HG03196 (cell line): ENCODE results near the gene APOLD1.
"Not testable (repeated sequence)": the region's sequence is repeated elsewhere in the genome, so short reads cannot be mapped to it uniquely, and the experiment has no call there.

Source experiments
- ATAC-seq: cut with Tn5 transposase; IDR thresholded peaks from one replicate; pipeline ENCODE4 v1.9.1; 2021; ENCODE audit not compliant: unreplicated experiment

The APOLD1 gene, protein sequence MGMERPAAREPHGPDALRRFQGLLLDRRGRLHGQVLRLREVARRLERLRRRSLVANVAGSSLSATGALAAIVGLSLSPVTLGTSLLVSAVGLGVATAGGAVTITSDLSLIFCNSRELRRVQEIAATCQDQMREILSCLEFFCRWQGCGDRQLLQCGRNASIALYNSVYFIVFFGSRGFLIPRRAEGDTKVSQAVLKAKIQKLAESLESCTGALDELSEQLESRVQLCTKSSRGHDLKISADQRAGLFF

DNA sequence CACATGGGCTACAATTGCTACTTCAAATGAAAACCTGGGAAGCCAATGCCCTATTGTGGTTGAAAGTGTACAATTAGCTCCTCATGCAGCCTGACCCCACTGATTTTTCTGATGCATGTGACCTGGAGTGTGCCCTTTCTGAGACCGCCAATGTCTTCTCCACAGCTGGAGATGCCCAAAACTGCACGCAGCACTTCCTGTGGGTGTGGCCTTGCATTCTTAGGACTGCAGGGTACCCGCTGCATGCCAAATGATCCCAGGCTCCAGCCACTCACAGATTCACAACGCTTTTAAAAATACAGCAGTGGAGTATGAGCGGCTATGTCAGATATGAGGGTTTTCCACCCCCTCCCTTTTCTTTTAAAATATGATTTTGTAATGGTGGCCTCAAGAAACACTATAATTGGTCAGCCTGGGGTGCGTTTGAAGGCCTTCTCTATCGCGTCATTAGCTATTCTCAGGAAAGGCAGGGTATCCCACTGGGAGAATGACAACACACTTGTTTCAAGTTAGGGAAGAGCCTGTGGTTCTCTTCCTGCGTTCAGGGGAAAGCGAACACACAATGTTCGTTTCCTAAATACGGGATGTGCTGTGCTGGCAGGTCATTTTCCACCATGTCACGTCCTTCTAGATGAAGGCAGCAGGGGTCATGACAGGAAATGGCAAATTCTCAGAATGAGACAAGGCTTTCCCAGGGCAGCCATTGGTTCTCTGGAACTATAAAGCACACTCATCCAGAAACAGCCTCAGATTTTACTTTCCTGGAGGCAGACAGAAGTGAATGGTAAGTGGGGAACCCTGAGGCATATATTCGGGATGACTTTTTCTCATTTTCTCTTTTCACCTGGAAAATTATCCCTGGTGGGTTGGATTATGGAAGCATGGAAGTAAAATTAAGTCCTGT lies at the start of gene APOLD1:
Gene APOLD1, plus strand, starts transcription at position 749 of the 904 bp plus-strand sequence. Its CDS starts 33 bp downstream, at position 782.
- ATAC-seq, result no peak

DNA sequence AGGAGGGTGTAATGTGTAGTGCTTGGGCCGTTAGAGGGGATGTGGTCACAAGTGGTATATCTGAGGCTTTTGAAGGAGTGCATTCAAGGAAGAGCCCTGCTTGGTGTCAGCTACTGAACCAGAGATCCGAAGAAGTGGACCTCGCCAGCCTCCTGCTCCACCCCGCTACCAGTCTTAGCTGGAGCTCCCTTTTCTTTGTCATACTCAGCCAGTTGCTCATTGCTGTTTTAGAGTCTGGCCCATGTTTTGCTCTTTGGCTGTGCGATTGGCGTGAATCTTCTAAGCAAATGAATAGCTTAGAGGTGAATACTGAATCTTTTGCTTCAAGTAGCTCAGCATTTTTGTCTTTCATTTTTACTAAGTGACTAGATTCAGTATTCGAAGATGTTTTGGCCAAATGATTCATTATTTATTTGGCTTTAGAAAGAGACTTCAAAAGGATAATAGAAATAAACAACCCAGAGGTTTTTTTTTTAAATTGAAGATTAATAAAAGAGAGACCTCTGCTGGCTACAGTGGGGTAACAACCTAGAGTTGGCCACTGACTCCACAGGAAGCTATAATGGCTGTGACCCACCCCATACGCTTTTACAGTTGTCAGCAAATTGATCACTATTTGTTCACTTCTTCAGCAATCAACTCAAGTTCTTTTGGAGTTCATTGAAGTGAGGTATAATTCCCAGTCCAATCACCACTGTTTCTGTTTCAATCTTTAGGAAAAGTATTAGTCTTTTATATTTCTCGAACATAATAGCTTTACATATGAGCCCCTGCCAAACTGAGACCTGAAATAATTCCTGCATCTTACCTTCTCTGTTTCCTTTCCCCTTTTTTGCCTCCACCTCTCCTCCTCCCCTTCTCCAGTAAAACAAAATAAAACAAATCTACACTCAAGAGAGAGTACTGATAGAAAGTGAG lies 48.4 kb upstream of the APOLD1 start:
- ATAC-seq, result peak; percentile 58

DNA sequence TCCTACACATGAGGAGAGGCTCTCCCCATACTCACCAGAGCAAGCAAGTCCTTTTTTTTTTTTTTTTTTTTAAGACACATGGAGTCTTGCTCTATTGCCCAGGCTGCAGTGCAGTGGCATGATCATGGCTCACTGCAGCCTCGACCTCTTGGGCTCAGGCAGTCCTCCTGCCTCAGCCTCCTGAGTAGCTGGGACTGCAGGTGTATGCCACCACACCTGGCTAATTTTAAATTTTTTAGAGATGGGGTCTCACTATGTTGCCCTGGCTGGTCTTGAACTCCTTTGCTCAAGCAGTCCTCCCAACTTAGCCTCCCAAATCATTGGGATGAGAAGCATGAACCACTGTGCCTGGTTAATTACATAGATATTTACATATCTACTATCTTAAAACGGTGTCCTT lies 47.3 kb upstream of the APOLD1 start:
- ATAC-seq, result not testable (repeated sequence)

DNA sequence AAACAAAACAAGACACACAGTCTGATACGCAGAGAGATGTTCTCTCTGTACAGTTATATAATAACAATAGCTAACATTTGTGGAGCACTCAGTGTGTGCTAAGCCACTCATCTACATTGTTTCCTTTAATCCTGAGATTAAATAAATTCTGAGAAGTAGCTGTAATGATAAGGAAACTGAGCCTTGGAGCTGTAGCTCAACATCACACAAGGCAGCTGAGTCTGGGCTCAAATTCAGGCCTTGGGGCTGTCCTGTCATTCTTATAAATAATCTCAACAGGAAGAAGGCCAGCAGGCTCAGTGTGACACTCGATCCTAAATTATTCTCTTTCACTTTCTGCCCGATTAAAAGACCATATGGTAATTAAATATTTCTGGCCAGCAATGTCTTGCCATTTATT lies 43.8 kb upstream of the APOLD1 start:
- no peak for ATAC-seq

DNA sequence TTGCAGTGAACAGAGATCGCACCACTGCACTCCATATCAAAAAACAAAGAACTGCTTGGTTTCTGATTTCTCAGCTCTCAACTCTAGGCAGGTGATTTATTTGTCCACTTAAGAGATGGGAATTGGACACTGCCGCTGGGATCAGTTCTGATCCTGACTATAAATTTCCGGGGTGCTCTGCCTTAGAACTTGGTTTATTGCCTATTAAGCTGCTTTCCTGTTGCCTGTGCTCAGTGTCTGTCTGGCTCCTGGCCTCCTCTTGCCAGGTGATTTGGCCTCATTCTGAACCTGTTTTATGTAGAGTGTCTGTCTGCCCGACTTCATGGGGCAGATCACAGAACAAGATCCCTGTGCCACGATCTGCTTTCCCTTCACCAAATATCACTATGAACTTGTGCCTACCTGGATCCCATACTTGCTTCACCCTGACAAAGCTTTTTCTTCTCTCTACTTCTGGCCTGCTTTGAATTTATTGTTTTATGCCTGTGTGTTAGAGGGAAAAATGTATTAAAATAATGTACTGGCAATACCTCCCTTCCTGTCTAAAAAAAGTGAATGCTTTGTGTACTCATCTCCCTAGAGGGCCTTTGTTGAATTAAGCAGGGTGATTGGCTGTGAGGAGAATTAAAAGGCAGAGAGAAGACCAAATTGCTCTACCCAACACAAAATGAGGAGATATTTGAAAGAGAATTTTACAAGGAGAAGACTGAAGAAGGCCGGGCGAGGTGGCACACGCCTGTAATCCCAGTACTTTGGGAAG lies 40.7 kb upstream of the APOLD1 start:
- ATAC-seq, result no peak

DNA sequence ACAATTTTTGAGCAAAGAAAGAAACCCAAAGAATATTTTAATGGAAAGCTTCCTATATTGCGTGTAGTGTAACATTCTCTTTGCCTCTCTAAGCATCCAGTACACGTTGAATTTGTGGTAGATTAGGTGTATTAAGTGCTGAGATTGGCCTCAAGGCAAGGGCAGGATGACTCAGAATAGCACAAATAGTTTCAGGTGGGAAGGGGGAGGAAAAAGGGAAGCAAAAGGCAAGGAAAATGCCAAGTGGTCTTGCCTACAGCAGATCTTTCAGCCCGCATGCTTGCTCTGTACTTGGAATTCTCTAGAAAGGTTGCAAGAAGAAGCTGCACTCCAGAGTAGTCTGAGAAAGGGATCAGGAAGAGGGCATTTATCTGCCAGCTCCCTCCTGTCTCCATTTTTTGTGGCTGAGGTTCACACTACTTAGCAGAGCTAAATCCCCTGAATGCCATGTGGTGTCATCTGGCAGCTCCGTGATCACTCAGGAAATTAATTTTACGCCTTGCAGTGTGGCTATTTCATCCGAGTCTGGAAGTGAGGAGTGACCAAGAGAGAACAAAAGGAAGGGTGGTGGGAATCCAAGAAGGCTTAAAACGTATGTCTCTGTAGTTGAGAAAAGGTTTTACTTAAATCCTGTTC lies 39.8 kb upstream of the APOLD1 start:
- no peak for ATAC-seq

DNA sequence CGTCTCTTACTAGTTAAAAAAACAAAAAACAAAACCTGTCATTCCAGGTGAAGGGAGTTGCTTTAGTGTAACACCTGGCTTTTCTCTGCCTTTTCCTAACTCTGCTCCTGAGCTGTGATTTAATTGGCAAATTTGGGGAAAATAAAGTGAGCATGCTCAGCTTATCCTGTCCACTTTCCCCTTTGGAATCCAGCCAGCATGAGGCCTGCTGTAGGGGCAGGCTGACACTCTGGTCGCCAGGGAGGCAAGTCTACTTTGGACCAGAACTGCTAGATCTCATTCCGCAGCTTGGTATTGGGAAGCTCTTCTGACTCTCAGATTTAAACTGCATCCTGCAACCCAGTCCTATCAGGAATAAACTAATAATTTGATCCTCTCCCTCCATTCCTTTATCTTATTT lies 38.2 kb upstream of the APOLD1 start:
- ATAC-seq, result no peak

DNA sequence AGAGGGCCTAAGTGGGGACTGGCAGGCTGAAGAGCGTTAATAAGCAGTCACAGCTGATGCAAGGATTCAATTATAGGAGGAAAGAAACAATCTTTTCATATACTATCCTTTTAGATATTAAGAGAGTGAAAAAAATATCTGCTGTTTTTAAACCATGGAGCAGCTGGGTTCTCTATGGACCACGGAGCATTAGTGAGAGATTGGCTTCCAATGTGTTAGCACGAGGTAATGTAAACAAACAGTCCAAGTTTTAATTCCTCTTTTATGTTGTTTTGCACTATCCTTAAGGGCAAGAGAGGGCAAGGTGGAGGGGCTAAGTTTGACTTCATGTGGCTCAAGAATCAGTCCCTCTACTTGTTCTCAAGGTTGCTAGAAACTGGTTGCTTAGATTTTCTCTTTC lies 37.4 kb upstream of the APOLD1 start:
- ATAC-seq, result no peak

DNA sequence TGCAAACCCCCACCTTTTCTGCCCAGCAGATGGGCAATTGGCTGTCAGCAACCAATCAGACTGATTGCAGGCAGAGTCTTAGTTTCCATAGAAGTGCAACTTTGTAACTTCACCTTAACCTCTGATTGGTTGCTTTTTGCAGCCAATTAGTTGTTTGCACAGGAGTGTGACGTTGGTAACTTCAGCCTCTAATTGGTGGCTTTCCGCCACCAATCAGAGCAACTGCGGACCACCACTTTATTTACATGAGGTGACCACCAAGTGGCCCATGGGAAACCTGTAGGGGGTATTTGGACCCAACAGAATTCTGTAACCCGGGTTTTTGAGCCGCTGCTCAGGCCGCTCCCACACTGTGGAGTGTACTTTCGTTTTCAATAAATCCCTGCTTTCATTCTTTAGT lies 36.0 kb upstream of the APOLD1 start:
- ATAC-seq, result no peak

DNA sequence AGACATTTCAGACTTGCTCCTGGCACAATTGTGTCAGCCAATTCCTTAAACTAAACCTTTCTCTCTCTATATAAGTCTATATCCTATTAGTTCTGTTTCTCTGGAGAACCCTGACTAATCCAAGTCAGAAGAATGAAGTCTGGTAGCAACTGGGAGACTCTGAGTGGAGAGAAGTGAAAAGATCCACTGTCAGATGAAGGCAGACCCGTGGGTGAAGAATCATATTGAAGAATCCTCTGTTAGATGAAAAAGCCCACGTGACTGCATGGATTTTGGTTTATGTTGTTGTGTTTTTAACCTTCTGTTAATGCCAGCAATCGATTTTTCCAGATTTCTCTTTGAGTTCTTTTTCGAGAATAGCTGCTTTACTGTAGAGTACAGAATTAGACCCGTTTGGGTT lies 29.5 kb upstream of the APOLD1 start:
- ATAC-seq, result no peak

DNA sequence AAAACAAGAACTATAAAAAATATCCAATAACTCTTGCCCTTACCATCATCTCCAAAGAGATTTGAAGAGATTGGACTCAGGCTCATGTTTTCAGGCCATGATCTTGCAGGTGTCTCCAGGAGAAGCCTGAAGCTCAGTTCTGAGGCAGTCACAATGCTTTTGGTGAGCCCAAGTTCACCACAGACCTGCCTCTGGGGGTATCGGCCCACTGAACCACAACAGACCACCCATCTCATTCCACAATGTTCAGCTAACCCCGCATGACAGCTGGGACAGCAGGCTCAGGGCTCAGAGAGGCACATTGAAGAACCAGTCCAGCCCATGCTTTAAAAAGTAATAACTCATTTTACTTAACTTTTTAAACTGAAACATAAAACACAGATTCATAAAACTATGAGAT lies 28.3 kb upstream of the APOLD1 start:
- ATAC-seq, result no peak

DNA sequence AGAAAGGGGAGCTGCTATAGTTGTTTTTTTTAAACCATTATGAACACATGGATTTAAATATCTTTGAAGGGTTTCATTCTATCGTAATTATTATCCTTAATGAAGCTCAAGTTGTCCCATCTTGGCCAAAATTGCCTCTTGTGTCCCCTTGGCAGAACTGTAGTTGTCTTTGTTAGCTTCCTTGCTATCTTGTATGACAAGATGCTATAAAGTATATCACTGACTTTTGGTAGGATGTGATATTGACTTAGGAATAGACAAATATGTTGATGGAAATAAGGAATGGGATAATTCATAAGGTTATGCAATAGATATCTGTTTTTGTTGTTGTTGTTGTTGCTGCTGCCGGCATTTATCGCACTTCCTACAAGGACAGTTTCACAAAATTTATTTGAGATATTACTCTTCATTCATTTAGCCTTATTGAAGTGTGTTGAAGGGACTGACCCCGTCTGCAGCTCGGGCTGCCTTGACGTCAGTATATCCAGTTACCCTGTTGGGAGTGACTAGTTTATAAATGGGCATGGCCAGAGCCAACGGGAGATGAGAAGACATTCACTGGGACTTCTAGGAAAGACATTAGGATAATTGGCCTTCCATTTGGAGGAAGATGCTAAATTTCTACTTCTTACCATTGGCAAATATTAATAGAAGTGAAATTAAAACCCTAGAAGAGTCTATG lies 26.1 kb upstream of the APOLD1 start:
- no peak for ATAC-seq

DNA sequence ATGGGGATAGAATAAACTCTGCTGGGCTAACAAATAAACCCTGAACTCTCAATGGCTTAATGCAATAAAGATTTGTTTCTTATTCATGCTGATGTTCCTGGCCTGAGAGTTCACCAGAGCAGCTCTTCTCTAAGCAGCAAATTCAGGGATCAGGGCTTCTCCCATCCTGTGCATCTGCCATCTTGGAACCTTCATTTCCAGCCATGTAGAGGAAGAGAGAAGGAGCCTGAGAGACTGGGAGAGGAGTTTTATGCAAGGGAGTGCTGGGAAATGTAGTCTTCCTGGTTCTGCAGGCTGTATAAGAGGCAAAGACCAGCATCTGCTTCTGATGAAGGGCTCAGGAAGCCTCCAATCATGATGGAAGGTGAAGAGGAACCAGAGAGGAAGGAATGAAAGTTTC lies 20.6 kb upstream of the APOLD1 start:
- no peak for ATAC-seq

DNA sequence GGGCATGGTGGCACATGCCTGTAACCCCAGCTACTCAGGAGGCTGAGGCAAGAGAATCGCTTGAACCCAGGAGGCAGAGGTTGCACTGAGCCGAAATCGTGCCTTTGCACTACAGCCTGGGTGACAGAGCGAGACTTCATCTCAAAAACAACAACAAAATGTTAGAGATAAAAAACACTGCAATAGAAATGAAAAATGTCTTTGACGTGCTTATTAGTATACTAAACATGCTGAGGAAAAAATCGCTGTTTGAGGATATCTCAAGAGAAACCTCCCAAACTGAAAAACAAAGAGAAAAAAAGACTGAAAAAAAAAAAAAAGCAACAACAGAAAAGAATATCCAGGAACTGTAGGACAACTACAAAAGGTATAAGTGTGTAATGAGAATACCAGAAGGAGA lies 15.2 kb upstream of the APOLD1 start:
- ATAC-seq, result no peak

DNA sequence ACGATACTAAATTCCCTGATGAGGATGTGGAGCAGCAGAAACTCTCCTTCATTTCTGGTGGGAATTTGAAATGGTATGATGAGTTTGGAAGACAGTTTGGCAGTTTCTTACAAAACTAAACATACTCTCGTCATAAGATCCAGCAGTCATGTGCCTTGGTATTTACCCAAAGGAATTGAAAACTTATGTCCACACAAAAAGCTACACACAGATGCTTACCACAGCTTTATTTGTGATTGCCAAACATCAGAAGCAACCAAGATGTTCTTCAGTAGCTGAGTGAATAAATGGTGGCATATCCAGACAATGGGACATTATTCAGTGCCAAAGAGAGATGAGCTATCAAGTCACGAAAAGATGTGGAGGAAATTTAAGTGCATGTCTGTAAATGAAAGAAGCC lies 10.7 kb upstream of the APOLD1 start:
- no peak for ATAC-seq

DNA sequence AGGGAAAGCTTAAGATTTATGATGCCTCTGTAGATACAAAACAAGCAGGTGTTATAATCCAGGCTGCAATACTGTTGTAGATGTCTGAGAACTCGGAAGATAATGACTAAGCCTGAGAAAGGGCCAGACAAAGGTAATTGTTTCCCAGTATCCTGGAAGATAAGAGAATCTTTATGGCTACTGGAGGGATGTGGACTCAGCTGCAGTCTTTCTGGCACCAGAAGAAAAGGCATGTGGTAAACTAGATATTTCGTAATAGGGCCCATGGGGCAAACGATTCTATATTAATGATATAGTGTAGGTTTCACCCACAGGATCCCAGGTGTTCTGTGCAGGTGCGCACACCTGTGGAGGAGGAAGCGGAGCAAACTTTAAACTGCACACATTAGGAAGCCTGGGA lies 9.2 kb upstream of the APOLD1 start:
- ATAC-seq, result no peak

DNA sequence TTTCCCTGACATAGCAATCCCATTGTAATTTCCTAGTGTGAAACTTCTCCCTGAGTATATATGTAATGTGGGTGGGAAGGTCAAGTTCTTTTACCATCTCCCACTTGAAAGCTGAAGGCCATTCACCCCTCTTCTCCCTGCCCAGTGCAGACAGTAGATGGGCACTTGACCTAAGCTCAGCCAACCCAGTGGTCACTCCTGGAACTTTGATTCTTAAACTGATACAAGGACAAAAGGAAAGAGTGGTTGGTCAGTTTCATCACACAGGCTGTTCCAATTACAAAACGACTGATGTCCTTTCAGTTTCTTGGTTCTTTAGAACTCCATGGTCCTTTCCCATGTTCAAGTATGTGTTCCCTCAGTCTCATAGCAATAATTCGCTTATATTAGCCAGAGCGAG lies 8.4 kb upstream of the APOLD1 start:
- ATAC-seq, result no peak

DNA sequence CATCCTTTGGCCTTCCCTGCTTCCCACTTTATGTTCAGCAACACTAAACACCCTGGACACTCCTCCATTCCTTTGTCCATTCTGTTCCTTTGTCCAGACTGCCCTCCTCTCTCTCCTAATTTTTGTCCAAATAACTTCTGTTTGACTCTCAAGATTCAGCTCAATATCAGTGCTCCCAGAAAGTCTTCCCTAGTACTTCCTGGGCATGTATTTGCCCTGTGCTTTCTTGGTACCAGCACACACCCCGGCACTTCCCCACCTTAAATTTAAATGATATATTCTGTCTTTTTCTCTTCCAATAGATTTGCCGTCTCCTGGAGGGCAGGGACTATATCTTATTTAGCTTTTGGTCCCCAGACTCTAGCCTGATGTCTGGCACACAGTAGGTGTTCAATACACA lies 6.5 kb upstream of the APOLD1 start:
- ATAC-seq, result no peak

DNA sequence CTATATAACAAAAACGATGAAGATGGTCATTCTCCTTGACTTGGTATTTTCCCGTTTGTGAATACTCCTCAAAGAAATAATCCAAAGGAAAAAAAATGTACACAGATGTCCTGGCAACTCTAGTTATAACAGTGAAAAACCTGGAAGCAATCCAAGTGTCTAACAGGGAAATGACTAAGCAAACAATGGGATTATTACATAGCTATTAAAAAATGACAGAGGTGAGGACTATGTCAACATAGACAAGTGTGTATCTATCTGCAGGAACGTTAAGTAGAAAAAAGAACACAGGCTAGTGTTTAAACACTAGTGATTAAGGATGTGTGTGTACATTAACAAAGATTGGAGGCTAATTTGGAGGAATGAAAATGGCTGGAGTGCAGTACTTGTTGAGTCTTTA lies 5.9 kb upstream of the APOLD1 start:
- ATAC-seq, result no peak

DNA sequence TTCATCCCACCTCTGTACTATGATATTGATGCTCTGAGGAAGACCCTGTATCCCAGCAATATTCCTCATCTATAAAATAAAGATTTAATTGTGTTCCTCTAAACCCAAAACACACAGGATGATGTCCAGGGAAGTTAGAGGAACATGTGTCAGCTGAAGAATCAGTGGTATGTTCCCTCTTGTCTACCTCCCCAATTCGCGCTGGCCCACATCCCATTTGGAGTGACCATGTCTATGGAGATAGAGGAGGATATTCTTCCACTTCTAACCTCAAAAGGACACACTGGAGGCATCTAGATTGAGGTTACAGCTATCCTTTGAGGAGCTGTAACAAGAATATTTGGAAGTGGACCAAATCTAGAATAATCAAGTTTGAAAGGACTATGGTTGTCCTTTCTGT lies 1.3 kb upstream of the APOLD1 start:
- ATAC-seq, result no peak
